Activated CD4-positive, alpha-beta T cell treated with anti-CD3 and anti-CD28 coated beads, Interleukin-2, amount 10 ng/mL, durations not matched to agents 24 days and 14 days (primary cell): ENCODE results near the gene KCNE2. TPM values are rescaled to one million over a fixed set of nuclear protein-coding genes. Genes with fewer than 3 reads are reported as not detected.

Experiments used
- DNase-seq: peaks from one replicate; pipeline ENCODE4 v3.0.0; 2022
- H3K27ac Mint-ChIP-seq: one replicate; pipeline ENCODE4 v1.8.0; 2022; ENCODE audit warnings: mild to moderate bottlenecking, mixed read lengths
- H3K27me3 Mint-ChIP-seq: one replicate; pipeline ENCODE4 v1.8.0; 2022; ENCODE audit warnings: mixed read lengths
- H3K36me3 Mint-ChIP-seq: one replicate; pipeline ENCODE4 v1.8.0; 2022; ENCODE audit warnings: low read depth, mild to moderate bottlenecking, mixed read lengths
- H3K4me1 Mint-ChIP-seq: one replicate; pipeline ENCODE4 v1.8.0; 2021; ENCODE audit warnings: mixed read lengths
- H3K4me3 Mint-ChIP-seq: one replicate; pipeline ENCODE4 v1.8.0; 2022; ENCODE audit warnings: mild to moderate bottlenecking, moderate library complexity, mixed read lengths
- H3K9me3 Mint-ChIP-seq: one replicate; pipeline ENCODE4 v1.8.0; 2021; ENCODE audit warnings: mixed read lengths
- intact Hi-C: fragments of 100-400 bp; cut with micrococcal nuclease; formaldehyde crosslinking; loops from one replicate; pipeline ENCODE4 v1.15.1; 2023
- total RNA-seq: library from RNA; stranded (reverse); gene quantifications from 2 replicates; pipeline ENCODE4 v1.2.3, GENCODE V29; 2022

Gene KCNE2, protein sequence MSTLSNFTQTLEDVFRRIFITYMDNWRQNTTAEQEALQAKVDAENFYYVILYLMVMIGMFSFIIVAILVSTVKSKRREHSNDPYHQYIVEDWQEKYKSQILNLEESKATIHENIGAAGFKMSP
- not detected in 2 replicates for total RNA-seq

DNA sequence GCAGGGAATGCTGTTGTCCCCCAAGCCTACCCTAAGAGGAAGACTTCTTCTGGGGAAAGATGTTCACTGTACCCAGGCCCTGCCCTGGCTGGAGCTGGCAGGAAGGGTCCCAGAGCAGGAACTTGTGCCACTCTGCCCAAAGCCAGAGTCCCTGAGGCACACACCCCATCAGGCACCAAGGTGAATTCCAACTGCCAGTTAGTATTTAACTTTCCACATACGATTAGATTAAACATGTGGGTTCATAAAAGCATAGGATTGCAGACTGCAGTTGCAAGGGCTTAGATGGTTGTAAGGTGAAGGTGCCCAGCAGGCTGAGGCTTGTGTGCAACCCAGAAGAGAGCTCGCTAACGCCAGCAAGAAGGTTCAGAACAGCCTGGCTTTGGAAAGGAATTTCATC, at the start of gene KCNE2:
TSS of gene KCNE2 (plus strand) at position 274 of the 400 bp plus-strand sequence. CDS start 6,473 bp downstream, outside the sequence.
- no peaks in the 10 kb centered on the region for H3K9me3 Mint-ChIP-seq

DNA sequence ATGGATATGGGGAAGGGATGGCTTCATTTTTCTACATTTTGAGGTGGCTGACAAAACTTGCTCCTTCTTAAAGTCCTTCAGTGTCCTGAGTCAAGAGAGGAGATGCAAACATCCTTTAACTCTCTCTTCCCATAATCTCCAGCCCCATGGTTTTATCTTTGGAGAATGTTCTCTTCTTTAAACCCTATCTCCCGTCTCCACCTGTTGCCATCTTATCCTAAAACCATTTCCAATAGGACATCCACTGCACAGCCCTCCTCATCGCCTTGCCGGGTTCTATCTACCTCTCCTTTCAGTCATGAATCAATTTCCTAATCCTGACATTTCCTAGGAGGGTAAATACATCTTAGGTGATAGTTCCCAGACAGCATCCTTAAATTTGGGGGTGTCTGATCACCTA, 44.2 kb upstream of the KCNE2 start:
- H3K9me3 Mint-ChIP-seq, result no peaks in the 10 kb centered on the region
- peaks cover 25% of the 10 kb centered on the region for H3K27me3 Mint-ChIP-seq
- no peak for DNase-seq
- H3K4me3 Mint-ChIP-seq, result no peak overlapping the region
- intact Hi-C loops, result no loop called here
- H3K36me3 Mint-ChIP-seq, result no peaks in the 10 kb centered on the region
- no peak overlapping the region for H3K27ac Mint-ChIP-seq
- no peaks in the 10 kb centered on the region for H3K4me1 Mint-ChIP-seq

More for the DNA sequence above, at the start of gene KCNE2:
- peaks cover 22% of the 10 kb centered on the region for H3K27me3 Mint-ChIP-seq
- intact Hi-C loops, result no loop called here
- peaks cover 7% of the 10 kb centered on the region for H3K4me1 Mint-ChIP-seq
- H3K4me3 Mint-ChIP-seq, result no peak within 1 kb of the TSS
- no peak within 1 kb of the TSS for H3K27ac Mint-ChIP-seq
- H3K36me3 Mint-ChIP-seq, result no peaks in the 10 kb centered on the region
- no peak for DNase-seq

DNA sequence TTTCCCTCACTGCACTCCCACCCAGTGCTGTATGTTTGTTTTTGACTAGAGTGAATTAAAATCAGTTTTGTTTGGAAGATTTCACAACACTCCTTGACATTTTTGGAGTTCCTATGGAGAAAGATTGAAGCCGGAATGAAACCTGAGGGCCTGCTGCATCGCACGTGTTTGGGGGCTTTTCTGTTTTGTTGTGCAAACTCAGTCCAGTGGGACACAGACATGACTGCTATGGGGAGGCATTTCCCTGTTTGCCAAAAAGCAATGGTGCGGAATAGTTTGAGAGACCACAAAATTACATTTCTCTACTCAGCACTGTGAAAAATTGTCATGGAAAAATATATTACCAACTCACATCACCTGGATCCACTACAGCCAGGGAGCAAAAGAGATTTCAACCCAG, 43.8 kb upstream of the KCNE2 start:
- DNase-seq, result no peak
- Mint-ChIP-seq H3K27ac (no peak overlapping the region), H3K36me3 (no peaks in the 10 kb centered on the region), H3K9me3 (no peaks in the 10 kb centered on the region), H3K4me3 (no peak overlapping the region), H3K27me3 (peaks cover 25% of the 10 kb centered on the region), H3K4me1 (no peaks in the 10 kb centered on the region)
- intact Hi-C loops, result loop anchor here (10.0 kb wide), 1 partner anchor 45 kb away; no protein-coding TSS in a partner anchor

DNA sequence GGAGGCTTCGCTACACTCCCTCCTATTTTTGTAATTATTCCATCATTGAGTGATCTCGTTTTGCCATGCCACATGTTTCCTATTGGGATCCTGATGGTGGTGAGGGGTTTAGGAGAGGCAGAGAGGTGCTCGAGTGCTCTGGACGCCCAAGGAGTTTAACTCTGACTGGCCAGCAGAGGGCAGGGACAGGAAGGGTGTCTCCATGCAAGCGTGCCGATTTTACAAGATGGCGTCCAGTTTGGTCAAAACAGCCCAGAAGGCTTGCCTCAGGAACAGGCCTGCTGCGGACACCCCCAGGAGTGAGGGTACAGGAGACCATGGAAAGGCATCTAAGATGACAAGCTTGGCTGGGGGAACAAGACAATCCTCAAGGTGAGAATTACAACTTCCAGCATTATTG, 33.8 kb upstream of the KCNE2 start:
- Mint-ChIP-seq H3K4me3 (no peak overlapping the region), H3K9me3 (peaks cover 6% of the 10 kb centered on the region), H3K27ac (no peak overlapping the region), H3K27me3 (peaks cover 12% of the 10 kb centered on the region), H3K36me3 (no peaks in the 10 kb centered on the region), H3K4me1 (no peaks in the 10 kb centered on the region)
- intact Hi-C loops, result no loop called here
- no peak for DNase-seq

DNA sequence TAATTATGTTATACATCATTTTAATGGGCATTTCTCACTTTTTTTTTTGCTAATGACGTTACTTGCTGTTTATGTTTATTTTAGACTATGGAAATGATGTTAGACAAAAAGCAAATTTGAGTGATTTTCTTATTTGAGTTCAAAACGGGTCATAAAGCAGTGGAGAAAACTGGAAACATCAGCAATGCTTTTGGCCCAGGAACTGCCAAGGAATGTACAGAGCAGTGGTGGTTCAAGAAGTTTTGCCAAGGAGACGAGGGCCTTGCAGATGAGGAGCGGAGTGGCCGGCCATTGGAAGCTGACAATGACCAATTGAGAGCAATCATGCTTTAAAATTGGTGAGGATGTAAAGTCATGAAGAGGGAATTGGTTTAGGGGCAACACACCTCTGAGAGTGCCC, 32.1 kb upstream of the KCNE2 start:
- H3K36me3 Mint-ChIP-seq, result no peaks in the 10 kb centered on the region
- peaks cover 6% of the 10 kb centered on the region for H3K9me3 Mint-ChIP-seq
- no peaks in the 10 kb centered on the region for H3K4me1 Mint-ChIP-seq
- no peak for DNase-seq
- no peak overlapping the region for H3K27ac Mint-ChIP-seq
- intact Hi-C loops, result no loop called here
- no peak overlapping the region for H3K4me3 Mint-ChIP-seq
- peaks cover 9% of the 10 kb centered on the region for H3K27me3 Mint-ChIP-seq

DNA sequence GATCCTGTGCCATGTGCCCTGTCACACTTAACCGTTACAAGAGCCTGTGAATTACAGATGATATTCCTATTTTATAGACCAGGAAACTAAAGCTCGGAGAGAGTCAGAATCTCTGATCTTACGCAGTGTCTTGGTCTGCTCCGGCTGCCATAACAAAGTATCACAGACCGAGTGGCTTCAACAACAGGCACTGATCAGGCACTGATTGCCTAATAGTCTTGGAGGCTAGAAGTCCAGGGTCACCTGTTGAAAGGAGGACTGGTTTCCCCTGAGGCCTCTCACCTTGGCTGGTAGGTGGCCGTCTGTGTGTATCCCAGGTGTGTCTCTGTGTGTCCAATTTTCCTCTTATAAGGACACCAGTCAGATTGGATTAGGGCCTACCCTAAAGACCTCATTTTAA, 31.5 kb upstream of the KCNE2 start:
- H3K36me3 Mint-ChIP-seq, result no peaks in the 10 kb centered on the region
- H3K9me3 Mint-ChIP-seq, result peaks cover 6% of the 10 kb centered on the region
- H3K4me3 Mint-ChIP-seq, result no peak overlapping the region
- intact Hi-C loops, result no loop called here
- H3K4me1 Mint-ChIP-seq, result no peaks in the 10 kb centered on the region
- peaks cover 7% of the 10 kb centered on the region for H3K27me3 Mint-ChIP-seq
- no peak overlapping the region for H3K27ac Mint-ChIP-seq
- DNase-seq, result no peak

DNA sequence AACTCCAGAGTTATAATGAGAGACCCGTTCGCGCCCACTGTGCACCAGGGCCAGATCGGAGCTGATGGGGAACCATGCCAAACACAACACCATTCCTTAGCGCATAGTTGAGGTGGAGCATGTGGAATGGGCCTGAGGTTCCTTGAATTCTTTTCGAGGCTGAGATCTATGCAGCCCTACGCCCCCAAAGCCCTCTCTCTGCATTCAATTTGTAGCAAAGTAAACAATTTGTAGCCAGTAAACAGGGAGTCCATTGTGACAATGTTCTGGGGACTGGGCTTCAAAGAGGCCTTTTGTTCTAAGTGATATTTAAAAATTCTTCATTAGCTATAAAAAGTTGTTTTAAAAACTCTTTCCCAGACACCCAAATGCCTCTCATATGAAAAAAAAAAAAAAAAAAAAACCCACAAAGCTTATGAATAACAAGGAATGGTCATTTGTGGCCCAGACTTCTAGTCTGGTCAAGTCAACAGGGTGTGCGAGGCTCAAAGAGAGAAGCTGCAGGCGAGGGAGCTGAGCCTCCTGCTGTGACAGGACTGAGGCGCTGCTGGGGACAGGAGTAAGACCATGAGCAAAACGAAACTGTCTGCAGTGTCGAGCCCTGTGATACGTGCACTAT, 30.6 kb upstream of the KCNE2 start:
- intact Hi-C loops, result no loop called here
- peaks cover 6% of the 10 kb centered on the region for H3K9me3 Mint-ChIP-seq
- H3K4me1 Mint-ChIP-seq, result peaks cover 5% of the 10 kb centered on the region
- H3K27me3 Mint-ChIP-seq, result peaks cover 3% of the 10 kb centered on the region
- H3K4me3 Mint-ChIP-seq, result no peak overlapping the region
- no peak for DNase-seq
- H3K36me3 Mint-ChIP-seq, result no peaks in the 10 kb centered on the region
- no peak overlapping the region for H3K27ac Mint-ChIP-seq

DNA sequence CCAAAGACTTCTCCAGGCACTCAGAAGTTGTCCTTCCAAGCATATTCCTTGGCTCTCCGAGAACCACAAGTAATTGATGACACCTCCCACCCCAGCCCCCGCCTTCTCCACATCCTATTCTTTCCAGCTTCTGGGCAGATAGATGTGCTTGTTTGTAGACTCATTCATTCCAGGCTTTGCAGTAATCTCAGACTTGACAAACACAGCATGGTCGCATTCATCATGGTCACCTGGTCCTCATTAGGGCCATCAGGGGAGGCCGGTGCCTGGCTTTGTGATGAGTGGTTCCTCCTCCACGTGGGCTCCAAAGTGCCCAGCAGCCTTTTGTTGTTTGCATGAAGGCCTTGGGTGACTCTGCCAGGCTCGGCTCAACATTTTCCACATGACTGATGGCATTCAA, 28.5 kb upstream of the KCNE2 start:
- Mint-ChIP-seq H3K4me3 (no peak overlapping the region), H3K9me3 (no peaks in the 10 kb centered on the region), H3K4me1 (peaks cover 11% of the 10 kb centered on the region), H3K36me3 (no peaks in the 10 kb centered on the region), H3K27ac (no peak overlapping the region), H3K27me3 (peaks cover 2% of the 10 kb centered on the region)
- DNase-seq, result no peak
- intact Hi-C loops, result no loop called here

DNA sequence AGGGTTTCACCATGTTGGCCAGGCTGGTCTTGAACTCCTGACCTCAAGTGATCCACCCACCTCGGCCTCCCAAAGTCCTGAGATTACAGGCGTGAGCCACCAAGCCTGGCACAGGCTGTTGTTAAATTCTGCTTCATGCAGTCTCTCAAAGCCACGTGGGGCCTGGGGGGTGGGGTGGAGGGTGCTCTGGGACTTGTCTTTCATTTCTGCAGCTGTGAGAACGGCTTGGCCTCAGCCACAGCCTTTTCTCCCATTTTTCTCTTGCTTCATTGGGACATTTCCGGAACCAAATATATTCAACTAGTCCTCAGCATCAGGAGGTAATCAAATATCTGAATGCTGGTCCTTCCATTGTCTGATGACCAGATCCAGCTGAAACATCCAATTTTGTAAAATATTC, 27.6 kb upstream of the KCNE2 start:
- no peak overlapping the region for H3K4me3 Mint-ChIP-seq
- no peak overlapping the region for H3K27ac Mint-ChIP-seq
- H3K4me1 Mint-ChIP-seq, result peaks cover 15% of the 10 kb centered on the region
- H3K36me3 Mint-ChIP-seq, result no peaks in the 10 kb centered on the region
- intact Hi-C loops, result no loop called here
- DNase-seq, result no peak
- no peaks in the 10 kb centered on the region for H3K9me3 Mint-ChIP-seq
- H3K27me3 Mint-ChIP-seq, result peaks cover 2% of the 10 kb centered on the region

DNA sequence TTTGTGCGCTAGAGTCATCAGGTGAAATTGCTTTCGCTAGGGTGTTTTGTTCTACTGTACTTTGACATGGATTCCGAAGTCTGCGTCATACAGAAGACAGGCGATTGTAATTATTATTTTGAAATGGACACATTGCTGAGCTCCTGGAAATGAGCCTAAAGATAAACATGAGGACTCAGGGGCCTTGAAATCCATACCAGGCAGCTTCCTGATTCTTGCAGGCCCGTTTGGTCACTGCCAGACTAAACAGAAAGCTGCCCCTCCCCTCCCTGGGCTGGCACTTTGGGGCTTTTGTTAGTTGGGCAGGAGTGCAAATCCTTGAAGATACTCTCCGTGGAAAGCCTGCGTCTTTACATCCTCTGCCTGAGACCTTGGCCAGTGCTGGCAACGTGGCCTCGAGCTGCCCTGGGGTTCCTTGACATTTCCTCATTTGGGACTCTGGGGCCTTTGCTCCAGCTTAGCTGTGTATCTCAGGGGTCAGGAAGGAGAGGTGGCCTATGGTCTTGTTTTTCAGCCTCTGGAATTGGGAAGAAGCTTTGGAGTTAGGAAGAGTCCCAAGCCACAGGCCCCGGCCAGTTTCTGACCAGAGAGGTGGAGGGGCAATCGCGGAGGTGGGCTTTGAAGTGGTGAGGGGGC, 26.9 kb upstream of the KCNE2 start:
- no peaks in the 10 kb centered on the region for H3K36me3 Mint-ChIP-seq
- H3K9me3 Mint-ChIP-seq, result no peaks in the 10 kb centered on the region
- DNase-seq, result no peak
- H3K27me3 Mint-ChIP-seq, result no peaks in the 10 kb centered on the region
- H3K4me1 Mint-ChIP-seq, result peaks cover 15% of the 10 kb centered on the region
- intact Hi-C loops, result no loop called here
- H3K27ac Mint-ChIP-seq, result no peak overlapping the region
- no peak overlapping the region for H3K4me3 Mint-ChIP-seq

DNA sequence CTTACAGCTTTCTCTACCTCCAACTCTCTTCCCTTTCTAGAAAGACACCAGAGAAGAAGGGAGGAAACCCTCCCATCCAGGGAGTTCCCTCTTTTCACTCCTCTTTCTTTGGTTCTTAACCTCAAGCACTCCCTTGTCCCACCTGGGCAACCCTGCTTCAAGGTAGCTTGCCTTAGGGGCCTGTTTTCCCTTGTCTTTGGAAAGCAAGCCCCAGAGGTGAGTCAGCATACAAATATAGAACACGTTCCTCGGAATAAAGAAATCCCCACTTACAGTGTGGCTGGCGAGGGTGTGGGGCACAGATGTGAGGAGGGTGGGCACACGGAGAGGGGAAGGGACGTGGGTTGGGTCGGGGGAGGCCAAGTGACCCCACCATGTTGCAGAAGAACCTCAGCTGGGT, 26.1 kb upstream of the KCNE2 start:
- intact Hi-C loops, result no loop called here
- Mint-ChIP-seq H3K27ac (no peak overlapping the region), H3K4me1 (peaks cover 15% of the 10 kb centered on the region), H3K4me3 (no peak overlapping the region), H3K9me3 (no peaks in the 10 kb centered on the region), H3K36me3 (no peaks in the 10 kb centered on the region), H3K27me3 (no peaks in the 10 kb centered on the region)
- no peak for DNase-seq

DNA sequence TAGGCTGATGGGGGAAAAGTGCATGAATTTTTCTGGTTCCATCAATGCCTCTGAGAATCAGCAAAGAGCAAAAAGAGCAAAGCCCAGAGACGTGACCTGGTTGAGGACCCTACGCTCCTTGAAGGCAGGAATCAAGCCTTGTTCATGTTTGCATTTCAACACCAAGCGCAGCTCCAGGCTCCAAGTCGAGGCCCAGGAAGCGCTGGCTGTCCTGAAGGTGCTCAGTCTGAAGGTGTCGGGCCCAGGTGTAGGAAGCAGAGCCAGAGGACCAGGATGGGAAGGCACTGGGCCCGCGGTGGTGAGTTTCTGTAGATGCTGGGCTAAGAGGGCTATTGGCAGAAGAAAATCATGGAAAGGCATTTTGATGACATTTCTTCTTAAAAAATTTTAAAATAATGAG, 25.6 kb upstream of the KCNE2 start:
- no peak overlapping the region for H3K27ac Mint-ChIP-seq
- intact Hi-C loops, result no loop called here
- H3K27me3 Mint-ChIP-seq, result no peaks in the 10 kb centered on the region
- DNase-seq, result no peak
- H3K9me3 Mint-ChIP-seq, result no peaks in the 10 kb centered on the region
- H3K36me3 Mint-ChIP-seq, result no peaks in the 10 kb centered on the region
- peaks cover 15% of the 10 kb centered on the region for H3K4me1 Mint-ChIP-seq
- H3K4me3 Mint-ChIP-seq, result no peak overlapping the region

DNA sequence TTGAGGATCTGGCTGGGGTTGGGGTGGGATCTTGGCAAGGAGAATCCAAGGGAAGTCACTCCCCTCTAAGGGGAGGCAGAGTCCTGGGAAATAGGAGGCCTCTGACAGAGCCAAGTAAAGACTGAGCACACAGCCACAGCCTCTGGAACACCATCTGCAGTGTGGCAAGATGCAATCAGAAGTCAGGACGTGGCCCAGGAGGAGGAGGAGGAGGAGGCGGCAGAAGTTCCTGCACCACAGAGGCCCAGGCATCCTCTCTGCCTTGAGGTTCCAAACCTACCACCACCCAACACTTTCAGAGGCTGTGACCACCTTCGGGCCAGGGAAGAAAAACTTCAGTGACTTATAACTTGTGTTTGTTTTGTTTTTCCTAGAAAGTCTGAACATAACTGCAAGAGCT, 23.7 kb upstream of the KCNE2 start:
- Mint-ChIP-seq H3K9me3 (no peaks in the 10 kb centered on the region), H3K27ac (no peak overlapping the region), H3K36me3 (no peaks in the 10 kb centered on the region), H3K4me1 (peaks cover 15% of the 10 kb centered on the region), H3K27me3 (no peaks in the 10 kb centered on the region), H3K4me3 (no peak overlapping the region)
- DNase-seq, result no peak
- intact Hi-C loops, result no loop called here

DNA sequence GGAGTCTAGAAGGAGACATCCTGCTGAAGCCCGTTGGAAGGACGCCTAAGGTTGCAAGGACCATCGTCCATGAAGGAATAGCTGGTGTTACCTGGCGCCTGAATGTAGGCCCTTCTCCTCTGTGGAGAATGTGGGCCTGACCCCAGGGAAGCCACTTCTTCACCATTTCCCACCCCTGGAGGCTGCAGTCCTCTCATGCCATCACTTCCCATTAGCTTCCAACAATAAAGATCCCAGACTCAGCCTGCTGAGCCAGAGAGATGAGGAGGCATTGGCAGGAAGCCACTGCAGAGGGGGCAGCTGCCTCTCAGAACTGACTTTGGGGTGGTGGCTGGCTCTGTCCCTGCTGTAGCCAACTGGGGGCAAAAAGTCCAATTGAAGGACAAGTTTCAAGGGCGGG, 21.3 kb upstream of the KCNE2 start:
- intact Hi-C loops, result no loop called here

DNA sequence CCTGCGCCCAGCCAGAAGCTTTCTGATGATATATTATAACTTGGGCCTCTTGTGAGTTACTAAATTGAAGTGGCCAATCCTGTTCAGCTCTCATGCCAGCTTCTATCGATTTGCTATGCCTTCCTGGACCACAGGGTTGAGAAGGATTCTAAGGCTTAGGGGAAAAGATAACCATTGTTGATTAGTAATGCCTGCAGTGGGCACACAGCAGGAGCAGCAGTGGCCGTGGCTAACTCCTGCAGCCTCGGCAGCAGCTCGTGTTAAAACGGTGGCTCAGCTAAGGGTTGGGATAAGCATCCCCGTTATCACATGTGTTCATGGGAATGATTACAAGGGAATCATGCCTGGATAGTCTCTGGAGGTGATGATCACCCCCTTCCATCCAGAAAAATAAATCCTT, 20.5 kb upstream of the KCNE2 start:
- Mint-ChIP-seq H3K9me3 (no peaks in the 10 kb centered on the region), H3K4me3 (no peak overlapping the region), H3K27ac (no peak overlapping the region), H3K4me1 (peaks cover 15% of the 10 kb centered on the region), H3K27me3 (no peaks in the 10 kb centered on the region), H3K36me3 (no peaks in the 10 kb centered on the region)
- intact Hi-C loops, result no loop called here
- no peak for DNase-seq

More for the DNA sequence above, 21.3 kb upstream of the KCNE2 start:
- no peak for DNase-seq
- no peak overlapping the region for H3K27ac Mint-ChIP-seq
- no peaks in the 10 kb centered on the region for H3K9me3 Mint-ChIP-seq
- H3K27me3 Mint-ChIP-seq, result no peaks in the 10 kb centered on the region
- H3K4me1 Mint-ChIP-seq, result peaks cover 17% of the 10 kb centered on the region
- H3K36me3 Mint-ChIP-seq, result no peaks in the 10 kb centered on the region
- no peak overlapping the region for H3K4me3 Mint-ChIP-seq
